Activated CD8-positive, alpha-beta memory T cell treated with anti-CD3 and anti-CD28 coated beads, Interleukin-2, amount 50 U/mL, for 4 hours (primary cell): ENCODE measurements around the gene SHD.

Experiments used
- DNase-seq: peaks from one replicate; pipeline ENCODE4 v3.0.0-alpha.2; 2020

SHD gene

GRCh38 chr19:4298810-4299550 lies 19.9 kb downstream of the SHD start:
- no peak for DNase-seq

- no peak for DNase-seq
Measured at GRCh38 chr19:4300589-4300988, 21.5 kb downstream of the SHD start.

GRCh38 chr19:4301590-4302242 lies 22.6 kb downstream of the SHD start:
- no peak for DNase-seq

- no peak for DNase-seq
Measured at GRCh38 chr19:4302243-4302640, 23.2 kb downstream of the SHD start, which contains the start of gene TMIGD2. TSS of gene TMIGD2 (minus strand) at chr19:4302389. CDS start at chr19:4302385, 4 bp downstream.

- no peak for DNase-seq
Measured at GRCh38 chr19:4303819-4304537, 24.9 kb downstream of the SHD start.

GRCh38 chr19:4304538-4305256 lies 25.6 kb downstream of the SHD start, which contains the start of gene FSD1:
TSS of gene FSD1 (plus strand) at chr19:4304598. CDS start at chr19:4304747, 149 bp downstream.
- peak; percentile 65 for DNase-seq

GRCh38 chr19:4305257-4305612 lies 26.2 kb downstream of the SHD start:
- no peak for DNase-seq

GRCh38 chr19:4305659-4306058 lies 26.6 kb downstream of the SHD start:
- DNase-seq: no peak

- no peak for DNase-seq
Measured at GRCh38 chr19:4310247-4311121, 31.4 kb downstream of the SHD start.

- DNase-seq: no peak
Measured at GRCh38 chr19:4313847-4314490, 34.9 kb downstream of the SHD start.

GRCh38 chr19:4316956-4317355 lies 37.9 kb downstream of the SHD start:
- no peak for DNase-seq

- no peak for DNase-seq
Measured at GRCh38 chr19:4318460-4318859, 39.4 kb downstream of the SHD start.

GRCh38 chr19:4319067-4319718 lies 40.1 kb downstream of the SHD start:
- DNase-seq: no peak

GRCh38 chr19:4320419-4320818 lies 41.4 kb downstream of the SHD start:
- DNase-seq: no peak

GRCh38 chr19:4322942-4323665 lies 44.0 kb downstream of the SHD start:
- DNase-seq: no peak

GRCh38 chr19:4323692-4324091 lies 44.6 kb downstream of the SHD start:
- no peak for DNase-seq

GRCh38 chr19:4324228-4324627 lies 45.2 kb downstream of the SHD start:
- DNase-seq: no peak

GRCh38 chr19:4326215-4326836 lies 47.3 kb downstream of the SHD start:
- no peak for DNase-seq

GRCh38 chr19:4326837-4327251 lies 47.8 kb downstream of the SHD start:
- DNase-seq: peak; percentile 48
